Stomach smooth muscle (tissue), 2 donors: Measurements from ENCODE around the gene MMEL1.
"Not testable (repeated sequence)": the region's sequence is repeated elsewhere in the genome, so short reads cannot be mapped to it uniquely, and the experiment has no call there.

Experiments
- H3K27ac ChIP-seq: one replicate; pipeline ENCODE4 v1.7.0; 2013; ENCODE audit warnings: mild to moderate bottlenecking, low read length, inconsistent platforms
- H3K27me3 ChIP-seq, 2 donors: one replicate each; pipeline ENCODE4 v1.7.0; 2013; ENCODE audit warnings: low read length in 2 of 2; ENCODE audit not compliant: insufficient read depth in 2 of 2, control insufficient read depth in 1 of 2
- H3K36me3 ChIP-seq, 2 donors: one replicate each; pipeline ENCODE4 v1.7.0; 2013; ENCODE audit warnings: low read length in 2 of 2; ENCODE audit not compliant: control insufficient read depth in 2 of 2, insufficient read depth in 2 of 2
- H3K4me1 ChIP-seq: one replicate; pipeline ENCODE4 v1.7.0; 2013; ENCODE audit warnings: low read length; ENCODE audit not compliant: control insufficient read depth, insufficient read depth
- H3K4me3 ChIP-seq, 2 donors: one replicate each; pipeline ENCODE4 v1.7.0; 2013; ENCODE audit warnings: low read length in 2 of 2
- H3K9ac ChIP-seq, 2 donors: one replicate each; pipeline ENCODE4 v1.7.0; 2013; ENCODE audit warnings: low read length in 2 of 2, mild to moderate bottlenecking in 1 of 2
- H3K9me3 ChIP-seq, 2 donors: one replicate each; pipeline ENCODE4 v1.7.0; 2013; ENCODE audit warnings: low read length in 2 of 2; ENCODE audit not compliant: control insufficient read depth in 2 of 2
- donor health status: healthy.
- donor health status: Pancreatic carcinoma.

MMEL1 gene

GRCh38 chr1:2632561-2633361 lies at the start of gene MMEL1:
Gene MMEL1, minus strand, starts transcription at chr1:2633016. Its CDS starts 3,532 bp downstream, at chr1:2629484.
- no peaks in the 10 kb centered on the region for H3K9me3 ChIP-seq
- no peak within 1 kb of the TSS for H3K27ac ChIP-seq
- peaks cover 7% of the 10 kb centered on the region for H3K4me1 ChIP-seq
- no peaks in the 10 kb centered on the region for H3K36me3 ChIP-seq
- H3K27me3 ChIP-seq = peaks cover 58 to 74% of the 10 kb centered on the region in 2 donors
- no peak within 1 kb of the TSS for H3K9ac ChIP-seq
- no peak within 1 kb of the TSS for H3K4me3 ChIP-seq

- H3K9ac ChIP-seq, H3K27ac ChIP-seq, H3K27me3 ChIP-seq, H3K36me3 ChIP-seq, H3K9me3 ChIP-seq, H3K4me3 ChIP-seq, H3K4me1 ChIP-seq: not testable (repeated sequence)
Measured at GRCh38 chr1:2676726-2677125, 43.9 kb upstream of the MMEL1 start.

GRCh38 chr1:2671656-2672055 lies 38.8 kb upstream of the MMEL1 start:
- H3K27ac ChIP-seq, H3K27me3 ChIP-seq, H3K9ac ChIP-seq, H3K4me1 ChIP-seq, H3K36me3 ChIP-seq, H3K9me3 ChIP-seq, H3K4me3 ChIP-seq: not testable (repeated sequence)

- not testable (repeated sequence) for H3K27me3 ChIP-seq, H3K4me3 ChIP-seq, H3K9ac ChIP-seq
Measured at GRCh38 chr1:2659806-2660205, 27.0 kb upstream of the MMEL1 start.

GRCh38 chr1:2657909-2658308 lies 25.1 kb upstream of the MMEL1 start:
- H3K36me3 ChIP-seq, H3K9me3 ChIP-seq, H3K9ac ChIP-seq, H3K27ac ChIP-seq, H3K4me3 ChIP-seq, H3K4me1 ChIP-seq: not testable (repeated sequence)
- peaks cover 21 to 28% of the 10 kb centered on the region in 2 donors for H3K27me3 ChIP-seq

More at GRCh38 chr1:2659806-2660205, 27.0 kb upstream of the MMEL1 start:
- not testable (repeated sequence) for H3K27ac ChIP-seq, H3K9me3 ChIP-seq, H3K36me3 ChIP-seq, H3K4me1 ChIP-seq

GRCh38 chr1:2657124-2657523 lies 24.3 kb upstream of the MMEL1 start:
- H3K27ac ChIP-seq, H3K36me3 ChIP-seq, H3K4me1 ChIP-seq, H3K4me3 ChIP-seq, H3K9ac ChIP-seq, H3K9me3 ChIP-seq: not testable (repeated sequence)
- peaks cover 24 to 35% of the 10 kb centered on the region in 2 donors for H3K27me3 ChIP-seq

GRCh38 chr1:2655598-2656434 lies 23.0 kb upstream of the MMEL1 start:
- not testable (repeated sequence) for H3K9ac ChIP-seq, H3K4me3 ChIP-seq, H3K27ac ChIP-seq, H3K9me3 ChIP-seq, H3K4me1 ChIP-seq, H3K36me3 ChIP-seq
- peaks cover 24 to 41% of the 10 kb centered on the region in 2 donors for H3K27me3 ChIP-seq

- not testable (repeated sequence) for H3K9me3 ChIP-seq, H3K9ac ChIP-seq, H3K4me3 ChIP-seq, H3K36me3 ChIP-seq, H3K4me1 ChIP-seq
- Histone ChIP-seq H3K27me3 (peaks cover 24 to 43% of the 10 kb centered on the region in 2 donors), H3K27ac (peak overlapping the region; percentile 31)
Measured at GRCh38 chr1:2654443-2654948, 21.7 kb upstream of the MMEL1 start.

GRCh38 chr1:2653741-2654442 lies 21.1 kb upstream of the MMEL1 start:
- H3K36me3 ChIP-seq, H3K4me3 ChIP-seq, H3K9ac ChIP-seq, H3K4me1 ChIP-seq, H3K9me3 ChIP-seq: not testable (repeated sequence)
- peaks cover 24 to 43% of the 10 kb centered on the region in 2 donors for H3K27me3 ChIP-seq
- H3K27ac ChIP-seq = peak overlapping the region; percentile 31

GRCh38 chr1:2652926-2653571 lies 20.2 kb upstream of the MMEL1 start:
- not testable (repeated sequence) for H3K9ac ChIP-seq, H3K4me1 ChIP-seq, H3K4me3 ChIP-seq, H3K27ac ChIP-seq, H3K36me3 ChIP-seq
- Histone ChIP-seq H3K9me3 (peaks cover 0 to 11% of the 10 kb centered on the region in 2 donors), H3K27me3 (peaks cover 24 to 43% of the 10 kb centered on the region in 2 donors)
